AG09319 (cell line): ENCODE results near the gene ARIH1.
A peak's percentile ranks its signal among the peaks of the same experiment; 100 is the strongest.

ENCODE experiments used
- DNase-seq: peaks from one replicate; pipeline ENCODE4 v3.0.0-alpha.2; 2010; ENCODE audit warnings: low read depth; ENCODE audit errors: extremely low read depth
- TF ChIP-seq, protein P1 (sequence below): IDR thresholded peaks from 2 replicates; pipeline ENCODE4 v1.5.1; 2011; ENCODE audit warnings: low read depth, mild to moderate bottlenecking, inconsistent platforms, low read length, moderate library complexity

ARIH1 gene

DNA sequence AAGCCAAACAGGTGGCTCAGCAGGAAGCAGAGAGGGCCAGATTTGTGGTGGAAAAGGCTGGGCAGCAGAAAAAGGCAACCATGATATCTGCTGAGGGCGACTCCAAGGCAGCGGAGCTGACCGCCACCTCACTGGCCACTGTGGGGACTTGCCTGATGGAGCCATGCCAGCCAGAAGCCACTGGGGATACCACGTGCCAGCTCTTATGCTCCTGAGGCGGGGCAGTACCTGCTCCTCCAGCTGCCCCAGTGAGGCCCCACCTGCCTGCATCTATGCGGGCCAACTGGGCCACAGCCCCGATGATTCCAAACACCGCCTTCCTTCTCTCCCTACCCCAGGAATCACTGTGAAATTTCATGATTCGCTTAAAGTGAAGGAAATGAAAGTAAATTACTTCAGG, 22.9 kb upstream of the ARIH1 start:
- DNase-seq, result no peak
- TF ChIP-seq, protein P1, sequence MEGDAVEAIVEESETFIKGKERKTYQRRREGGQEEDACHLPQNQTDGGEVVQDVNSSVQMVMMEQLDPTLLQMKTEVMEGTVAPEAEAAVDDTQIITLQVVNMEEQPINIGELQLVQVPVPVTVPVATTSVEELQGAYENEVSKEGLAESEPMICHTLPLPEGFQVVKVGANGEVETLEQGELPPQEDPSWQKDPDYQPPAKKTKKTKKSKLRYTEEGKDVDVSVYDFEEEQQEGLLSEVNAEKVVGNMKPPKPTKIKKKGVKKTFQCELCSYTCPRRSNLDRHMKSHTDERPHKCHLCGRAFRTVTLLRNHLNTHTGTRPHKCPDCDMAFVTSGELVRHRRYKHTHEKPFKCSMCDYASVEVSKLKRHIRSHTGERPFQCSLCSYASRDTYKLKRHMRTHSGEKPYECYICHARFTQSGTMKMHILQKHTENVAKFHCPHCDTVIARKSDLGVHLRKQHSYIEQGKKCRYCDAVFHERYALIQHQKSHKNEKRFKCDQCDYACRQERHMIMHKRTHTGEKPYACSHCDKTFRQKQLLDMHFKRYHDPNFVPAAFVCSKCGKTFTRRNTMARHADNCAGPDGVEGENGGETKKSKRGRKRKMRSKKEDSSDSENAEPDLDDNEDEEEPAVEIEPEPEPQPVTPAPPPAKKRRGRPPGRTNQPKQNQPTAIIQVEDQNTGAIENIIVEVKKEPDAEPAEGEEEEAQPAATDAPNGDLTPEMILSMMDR, result no peak

DNA sequence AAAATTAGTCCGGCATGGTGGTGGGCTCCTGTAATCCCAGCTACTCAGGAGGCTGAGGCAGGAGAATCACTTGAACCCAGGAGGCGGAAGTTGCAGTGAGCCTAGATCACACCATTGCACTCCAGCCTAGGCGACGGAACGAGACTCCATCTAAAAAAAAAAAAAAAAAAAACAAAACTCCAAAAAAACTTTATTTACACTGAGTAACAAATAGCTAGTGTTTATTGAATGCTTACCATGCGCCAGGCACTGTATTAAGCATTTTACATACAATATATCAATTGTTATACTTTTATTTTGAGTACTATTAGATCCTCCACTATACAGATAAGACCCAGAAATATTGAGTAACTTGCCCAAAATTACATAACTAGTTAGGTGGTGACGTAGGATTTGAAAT, 17.4 kb upstream of the ARIH1 start:
- no peak for DNase-seq
- TF ChIP-seq, protein P1, result no peak

DNA sequence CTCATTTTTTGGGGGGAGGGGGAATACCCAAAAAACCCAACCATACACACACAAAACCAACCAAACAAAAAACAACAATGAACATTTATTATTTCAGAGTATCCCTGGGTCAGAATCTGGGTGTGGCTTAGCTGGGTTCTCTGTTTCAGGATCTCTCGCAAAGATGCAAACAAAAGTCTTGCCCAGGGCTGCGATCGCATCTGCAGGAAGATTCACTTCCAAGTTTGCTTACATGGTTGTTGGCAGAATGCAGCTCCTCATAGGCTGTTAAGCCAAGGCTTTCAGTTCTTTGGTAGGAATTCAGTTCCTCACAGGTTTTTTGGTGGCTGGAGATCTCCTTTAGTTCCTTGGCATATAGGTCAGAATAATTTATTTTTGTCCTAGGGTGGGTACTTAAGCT, 13.7 kb upstream of the ARIH1 start:
- no peak for DNase-seq

DNA sequence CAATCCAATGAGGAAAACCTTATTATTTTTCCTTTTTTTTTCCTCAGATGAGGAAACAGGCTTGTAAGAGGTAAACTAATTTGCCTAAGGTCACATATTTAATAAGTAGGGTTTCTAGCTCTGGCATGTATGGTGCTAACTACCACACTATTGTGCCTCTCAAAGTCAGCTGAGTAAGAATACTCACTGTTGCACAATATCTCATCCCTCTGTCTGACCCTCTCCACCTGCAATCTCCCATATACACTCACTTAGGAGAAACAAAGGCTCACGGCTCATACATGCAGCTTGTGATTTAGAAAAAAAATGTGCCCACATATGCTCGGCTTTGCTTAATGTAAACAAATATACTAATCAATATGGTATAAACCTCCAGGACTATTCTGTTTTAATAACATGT, 10.4 kb upstream of the ARIH1 start:
- no peak for DNase-seq
- TF ChIP-seq, protein P1, result no peak

More for the DNA sequence above, 13.7 kb upstream of the ARIH1 start:
- TF ChIP-seq, protein P1, result no peak

DNA sequence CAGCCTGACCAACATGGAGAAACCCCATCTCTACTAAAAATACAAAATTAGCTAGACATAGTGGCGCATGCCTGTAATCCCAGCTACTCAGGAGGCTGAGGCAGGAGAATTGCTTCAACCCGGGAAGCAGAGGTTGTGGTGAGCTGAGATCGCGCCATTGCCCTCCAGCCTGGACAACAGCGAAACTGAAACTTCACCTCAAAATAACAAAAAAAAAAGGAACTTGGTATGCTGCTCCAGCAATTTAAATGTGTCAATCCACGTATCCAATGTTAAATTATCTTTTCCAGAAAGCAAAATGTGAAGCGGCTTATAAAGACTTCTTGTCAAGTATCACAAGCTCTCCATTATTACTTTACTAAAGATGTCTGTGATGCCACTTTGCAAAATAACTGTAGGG, 9.9 kb upstream of the ARIH1 start:
- DNase-seq, result no peak
- TF ChIP-seq, protein P1, result no peak

DNA sequence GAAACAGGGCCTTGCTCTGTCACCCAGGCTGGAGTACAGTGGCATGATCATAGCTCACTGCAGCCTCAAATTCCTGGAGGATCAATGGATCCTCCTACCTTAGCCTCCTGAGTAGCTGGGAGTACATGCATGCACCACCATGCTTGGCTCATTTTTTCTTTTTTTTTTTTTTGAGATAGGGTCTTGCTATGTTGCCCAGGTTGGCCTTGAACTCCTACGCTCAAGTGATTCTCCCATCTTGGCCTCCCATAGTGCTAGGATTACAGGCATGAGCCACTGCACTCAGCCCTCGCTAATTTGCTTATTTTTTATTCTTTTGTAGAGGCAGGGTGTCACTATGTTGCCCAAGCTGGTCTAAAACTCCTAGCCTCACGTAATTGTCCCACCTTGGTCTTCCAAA, 6.0 kb upstream of the ARIH1 start:
- DNase-seq, result no peak
- TF ChIP-seq, protein P1, result no peak

DNA sequence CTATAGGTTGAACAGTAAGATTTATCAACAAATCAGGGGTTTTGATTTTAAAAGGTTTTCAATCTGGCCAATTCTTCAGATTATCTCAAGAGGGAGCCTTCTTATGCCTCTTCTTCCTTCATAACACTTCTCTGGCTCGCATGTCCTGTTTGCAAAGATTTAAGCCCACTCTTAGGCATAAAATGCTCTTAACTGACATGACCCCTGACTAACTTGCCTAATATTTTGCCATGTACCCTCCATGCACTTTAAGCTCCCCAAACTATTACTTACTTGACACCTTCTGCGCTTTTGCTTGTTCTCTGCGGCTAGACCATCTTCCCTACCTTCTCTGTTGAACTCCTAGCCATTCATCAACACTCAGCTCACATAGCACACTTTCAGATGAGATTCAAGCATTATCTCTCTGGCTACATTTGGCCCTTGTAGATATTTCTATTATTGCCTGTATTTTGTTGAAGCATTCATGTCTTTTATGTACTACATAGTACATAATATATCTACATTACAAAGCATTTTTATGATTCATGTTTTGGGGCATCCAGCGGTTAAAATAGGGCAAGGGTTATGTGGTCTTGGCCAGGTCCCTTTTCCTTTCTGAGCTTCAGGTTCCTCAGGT, 1.0 kb upstream of the ARIH1 start:
- TF ChIP-seq, protein P1, result peak; percentile 34
- DNase-seq, result peak; percentile 14
